Measurements from ENCODE around the gene ADAM30.

DNA sequence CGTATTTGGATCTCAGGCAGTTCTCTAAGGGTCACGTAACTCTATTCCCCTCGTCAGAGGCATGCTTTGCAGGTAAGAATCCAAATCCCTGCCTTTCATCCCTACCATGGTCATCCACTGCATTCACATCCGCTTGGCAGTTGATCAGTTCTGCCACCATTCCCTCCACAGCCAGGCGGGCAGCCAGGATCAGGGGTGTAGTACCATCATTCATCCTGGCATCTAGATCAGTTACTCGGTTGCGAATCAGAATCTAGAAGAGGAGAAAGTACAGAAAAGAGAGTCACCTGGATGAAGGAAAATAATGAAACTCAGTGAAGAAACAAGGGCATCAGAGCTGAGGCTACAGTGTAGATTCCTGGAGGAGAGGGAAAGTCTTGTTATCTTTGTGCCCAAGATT is 22.0 kb upstream of the ADAM30 start:
- TF ChIP-seq, protein P1, sequence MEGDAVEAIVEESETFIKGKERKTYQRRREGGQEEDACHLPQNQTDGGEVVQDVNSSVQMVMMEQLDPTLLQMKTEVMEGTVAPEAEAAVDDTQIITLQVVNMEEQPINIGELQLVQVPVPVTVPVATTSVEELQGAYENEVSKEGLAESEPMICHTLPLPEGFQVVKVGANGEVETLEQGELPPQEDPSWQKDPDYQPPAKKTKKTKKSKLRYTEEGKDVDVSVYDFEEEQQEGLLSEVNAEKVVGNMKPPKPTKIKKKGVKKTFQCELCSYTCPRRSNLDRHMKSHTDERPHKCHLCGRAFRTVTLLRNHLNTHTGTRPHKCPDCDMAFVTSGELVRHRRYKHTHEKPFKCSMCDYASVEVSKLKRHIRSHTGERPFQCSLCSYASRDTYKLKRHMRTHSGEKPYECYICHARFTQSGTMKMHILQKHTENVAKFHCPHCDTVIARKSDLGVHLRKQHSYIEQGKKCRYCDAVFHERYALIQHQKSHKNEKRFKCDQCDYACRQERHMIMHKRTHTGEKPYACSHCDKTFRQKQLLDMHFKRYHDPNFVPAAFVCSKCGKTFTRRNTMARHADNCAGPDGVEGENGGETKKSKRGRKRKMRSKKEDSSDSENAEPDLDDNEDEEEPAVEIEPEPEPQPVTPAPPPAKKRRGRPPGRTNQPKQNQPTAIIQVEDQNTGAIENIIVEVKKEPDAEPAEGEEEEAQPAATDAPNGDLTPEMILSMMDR (conservative IDR thresholded peaks at IDR 0.05) = no peak
- no peak for TF ChIP-seq ZFX (IDR thresholded peaks at IDR 0.05)
